GM21825 (cell line): ENCODE measurements around the gene AP1M1.

Experiments used
- ATAC-seq: cut with Tn5 transposase; IDR thresholded peaks from one replicate; pipeline ENCODE4 v1.9.1; 2021; ENCODE audit warnings: mild to moderate bottlenecking, moderate library complexity; ENCODE audit not compliant: unreplicated experiment

Gene AP1M1

DNA sequence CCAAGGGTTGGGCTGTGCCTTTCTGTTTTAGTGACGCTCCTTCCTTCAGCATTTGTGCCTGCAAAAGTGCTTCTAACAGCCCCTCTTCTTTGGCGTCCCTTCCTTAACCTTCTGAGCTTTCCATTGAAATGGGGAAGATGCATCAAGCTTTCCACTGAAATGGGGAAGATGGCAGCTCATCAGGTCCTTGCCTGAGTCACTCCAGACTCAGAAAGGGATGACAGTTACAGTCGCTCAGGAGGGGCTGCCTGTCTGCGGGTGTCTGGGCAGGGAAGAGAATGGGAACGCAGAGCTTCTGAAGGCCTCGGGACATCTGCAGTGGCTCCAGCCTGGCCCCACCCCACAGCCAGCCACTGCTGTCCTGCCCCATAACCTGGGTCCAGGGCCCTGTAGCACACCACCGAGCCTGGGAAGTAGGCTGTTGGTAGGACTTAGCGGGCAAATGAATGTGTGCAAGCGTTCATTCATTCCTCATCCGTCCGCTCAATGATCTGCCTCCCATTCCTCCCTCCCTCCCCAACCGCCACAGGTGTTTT lies 9.8 kb downstream of the AP1M1 start:
- ATAC-seq, result no peak

DNA sequence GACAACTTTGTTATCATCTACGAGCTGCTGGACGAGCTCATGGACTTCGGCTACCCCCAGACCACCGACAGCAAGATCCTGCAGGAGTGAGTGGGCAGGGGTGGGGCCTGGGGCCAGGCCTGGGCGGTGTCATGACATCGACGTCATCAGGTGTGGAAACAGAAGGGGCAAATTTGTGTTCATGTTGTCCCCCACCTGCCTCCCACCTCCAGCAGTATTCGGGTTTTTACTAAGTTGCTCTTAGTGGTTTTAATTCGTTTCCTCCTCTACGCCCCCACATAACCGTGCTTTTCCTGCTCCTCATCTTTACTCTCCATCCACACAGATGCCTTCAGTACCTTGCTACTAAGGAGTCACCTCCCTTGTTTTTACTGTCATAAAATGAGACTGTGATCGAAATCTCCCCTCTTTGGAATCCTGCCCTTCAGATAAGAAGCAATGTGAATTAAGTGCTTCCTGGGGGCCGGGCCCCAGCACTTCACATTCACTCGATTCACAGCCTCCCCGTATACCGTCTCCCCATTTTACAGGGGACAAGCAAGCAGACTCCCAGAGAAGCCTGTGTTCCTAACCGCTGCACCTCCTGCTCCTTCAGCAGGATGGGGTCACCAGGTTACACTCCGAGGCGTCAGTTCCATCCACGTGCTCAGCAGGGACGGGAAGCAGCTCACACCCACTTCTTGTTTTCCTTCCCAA lies 10.5 kb downstream of the AP1M1 start:
- ATAC-seq, result no peak

DNA sequence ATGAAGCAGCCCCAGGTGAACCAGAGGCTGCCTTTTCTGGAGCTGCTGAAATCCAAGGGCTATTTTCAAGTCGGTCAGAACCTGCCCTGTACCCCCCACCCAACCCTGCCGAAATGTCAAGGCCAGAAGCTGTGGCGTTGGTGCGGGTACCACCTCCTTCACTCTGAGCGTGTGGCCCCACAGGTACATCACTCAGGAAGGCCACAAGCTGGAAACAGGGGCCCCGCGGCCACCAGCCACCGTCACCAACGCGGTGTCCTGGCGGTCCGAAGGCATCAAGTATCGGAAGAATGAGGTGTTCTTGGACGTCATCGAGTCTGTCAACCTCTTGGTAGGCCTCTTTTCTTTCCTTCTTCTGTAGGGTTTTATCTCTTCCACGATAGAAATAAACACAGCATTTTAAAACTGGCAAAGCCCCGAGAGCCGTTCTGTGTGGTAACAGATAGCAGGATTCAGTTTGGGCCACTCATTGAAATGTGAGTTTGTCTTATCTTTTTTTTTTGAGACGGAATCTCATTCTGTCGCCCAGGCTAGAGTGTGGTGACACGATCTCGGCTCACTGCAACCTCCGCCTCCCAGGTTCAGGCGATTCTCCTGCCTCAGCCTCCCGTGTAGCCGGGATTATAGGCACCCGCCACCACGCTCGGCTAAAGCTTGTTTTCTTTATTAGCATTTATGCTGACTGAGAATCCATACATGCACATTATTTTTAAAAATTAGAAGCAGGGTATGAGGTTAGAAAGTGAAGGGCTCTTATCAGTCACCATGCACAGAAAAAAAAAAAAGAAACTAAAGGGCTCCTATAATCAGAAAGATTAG lies 11.3 kb downstream of the AP1M1 start:
- no peak for ATAC-seq

DNA sequence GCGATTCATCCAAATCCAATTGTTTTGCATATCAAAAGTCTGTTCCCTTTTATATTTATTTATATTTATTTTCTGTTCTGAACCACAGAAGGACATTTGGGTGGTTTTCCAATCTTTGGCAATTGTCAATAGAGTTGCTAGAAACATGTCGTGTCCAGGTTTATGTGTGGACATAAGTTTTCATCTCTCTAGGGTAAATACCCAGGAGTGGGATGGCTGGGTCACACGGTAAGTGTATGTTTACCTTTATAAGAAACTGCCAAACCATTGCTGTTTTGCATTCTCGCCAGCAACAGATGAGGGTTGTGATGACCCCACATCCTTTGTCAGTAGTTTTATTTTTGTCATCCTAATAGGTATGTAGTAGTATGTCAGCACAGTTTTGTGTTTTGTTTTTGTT lies 12.5 kb downstream of the AP1M1 start:
- ATAC-seq, result no peak

DNA sequence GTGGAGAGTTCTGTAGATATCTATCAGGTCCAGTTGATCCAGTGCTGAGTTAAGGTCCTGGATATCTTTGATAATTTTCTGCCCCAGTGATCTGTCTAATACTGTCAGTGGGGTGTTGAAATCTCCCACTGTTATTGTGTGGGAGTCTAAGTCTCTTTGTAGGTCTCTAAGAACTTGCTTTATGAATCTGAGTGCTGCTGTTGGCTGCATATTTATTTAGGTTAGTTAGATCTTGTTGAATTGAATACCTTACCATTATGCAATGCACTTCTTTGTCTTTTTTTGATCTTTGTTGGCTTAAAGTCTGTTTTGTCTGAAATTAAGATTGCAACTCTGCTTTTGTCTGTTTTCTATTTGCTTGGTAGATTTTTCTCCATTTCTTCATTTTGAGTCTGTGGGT lies 15.4 kb downstream of the AP1M1 start:
- no peak for ATAC-seq

DNA sequence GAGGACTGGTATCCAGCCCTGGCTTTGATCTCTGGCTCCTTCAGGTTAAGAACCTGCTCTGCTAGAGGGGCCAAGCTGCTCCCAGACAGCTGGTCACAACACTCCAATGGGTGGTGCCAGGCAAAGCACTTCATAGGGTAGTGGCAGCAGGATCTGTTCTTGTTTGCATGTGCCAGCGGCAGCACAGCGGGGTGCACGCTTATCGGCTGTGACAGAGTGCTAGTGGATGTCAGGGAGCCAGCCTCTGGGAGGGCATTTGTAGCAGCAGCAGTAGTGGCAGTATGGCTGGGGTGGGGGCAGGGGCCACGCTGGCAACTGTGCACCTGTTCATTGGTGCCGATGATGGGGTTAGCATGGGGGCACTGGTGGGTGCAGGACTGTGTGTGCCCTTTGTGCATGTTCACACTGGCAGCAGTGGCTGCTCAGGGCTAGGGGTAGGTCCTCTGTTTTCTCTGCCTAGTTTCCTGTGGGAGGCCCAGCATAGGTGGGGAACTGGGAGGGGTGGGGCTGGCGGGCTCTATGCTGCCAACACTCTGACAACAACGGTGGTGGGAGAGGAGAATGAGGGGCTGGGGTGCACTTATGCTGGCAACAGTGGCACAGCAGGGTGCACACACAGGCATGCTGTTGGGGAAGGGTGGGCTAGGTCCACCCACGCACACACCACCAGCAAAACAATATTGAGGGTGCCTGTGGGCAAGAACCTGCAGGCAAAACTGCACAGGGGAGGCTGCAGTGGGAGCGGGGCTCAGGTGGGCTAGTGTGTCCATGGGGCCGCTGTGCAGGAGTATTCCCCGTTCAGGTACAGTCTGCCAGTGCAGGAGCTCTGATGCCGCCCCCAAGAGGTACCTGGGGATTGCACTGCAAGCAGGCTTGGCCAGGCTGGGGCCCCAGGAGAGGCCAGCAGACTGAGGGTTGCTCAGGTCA lies 19.3 kb downstream of the AP1M1 start:
- ATAC-seq, result no peak

DNA sequence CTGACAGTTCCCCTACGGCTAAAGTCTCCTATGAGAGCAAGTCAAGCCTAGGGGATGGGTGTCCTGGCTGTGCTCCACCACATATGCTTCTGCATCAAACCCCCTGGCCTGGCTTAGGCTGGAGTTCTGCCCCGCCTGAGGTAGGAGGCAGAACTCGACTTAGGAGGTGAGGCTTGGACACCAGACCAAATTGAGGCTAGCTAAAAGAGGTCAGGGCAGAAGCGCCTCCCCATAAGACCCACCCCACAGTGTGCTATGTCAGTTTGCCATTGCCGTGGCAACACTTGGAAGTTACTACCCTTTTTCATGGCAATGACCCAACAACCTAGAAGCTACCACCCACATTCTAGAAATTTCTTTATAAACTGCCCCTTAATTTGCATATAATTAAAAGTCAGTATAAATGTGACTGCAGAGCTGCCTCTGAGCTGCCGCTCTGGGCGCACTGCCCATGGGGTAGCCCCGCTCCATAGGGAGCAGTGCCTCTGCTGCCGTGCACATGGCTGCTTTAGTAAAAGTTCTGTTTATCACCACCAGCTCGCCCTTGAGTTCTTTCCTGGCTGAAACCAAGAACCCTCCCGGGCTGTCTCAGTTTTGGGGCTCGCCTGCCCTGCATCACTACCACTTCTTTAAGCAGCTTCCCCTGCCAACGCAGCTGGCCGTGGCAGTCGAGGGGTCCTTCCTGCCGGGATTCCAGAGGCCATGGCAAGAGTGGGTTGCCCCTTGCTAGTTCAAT lies 20.2 kb downstream of the AP1M1 start:
- ATAC-seq, result no peak

DNA sequence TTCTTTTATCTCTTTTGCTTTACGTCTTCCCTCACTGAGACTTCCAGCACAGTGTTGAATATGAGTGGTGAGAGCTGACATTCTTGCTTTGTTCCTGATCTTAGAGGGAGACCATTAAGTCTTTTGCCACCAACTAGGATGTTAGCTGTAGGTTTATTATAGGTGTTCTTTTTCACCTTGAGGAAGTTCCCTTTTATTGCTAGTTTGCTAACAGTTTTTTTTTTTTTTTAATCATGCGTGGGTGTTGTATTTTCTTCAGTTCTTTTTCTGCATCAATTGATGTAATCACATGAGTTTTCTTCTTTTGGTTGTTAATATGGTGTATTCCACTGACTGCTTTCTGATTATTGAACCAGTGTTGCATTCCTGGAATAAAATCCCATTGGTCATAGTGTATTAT lies 21.1 kb downstream of the AP1M1 start:
- no peak for ATAC-seq

DNA sequence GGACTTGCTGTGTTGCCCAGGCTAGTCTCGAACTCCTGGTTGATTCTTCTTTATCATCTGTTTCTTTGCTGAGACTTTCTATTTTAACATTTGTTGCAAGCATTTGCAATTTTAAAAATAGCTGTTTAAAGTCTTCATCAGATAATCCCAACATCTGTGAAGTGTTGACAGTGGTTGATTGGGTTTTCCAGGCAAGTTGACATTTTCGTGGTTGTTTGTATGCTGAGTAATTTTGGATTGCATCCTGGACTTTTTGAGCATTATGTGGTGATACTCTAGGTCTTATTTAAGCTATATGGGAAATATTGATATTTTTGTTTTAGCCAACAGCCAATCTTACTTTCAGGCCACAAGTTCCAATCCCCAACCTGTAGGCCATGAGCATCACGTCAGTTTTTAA lies 25.1 kb downstream of the AP1M1 start:
- ATAC-seq, result no peak

DNA sequence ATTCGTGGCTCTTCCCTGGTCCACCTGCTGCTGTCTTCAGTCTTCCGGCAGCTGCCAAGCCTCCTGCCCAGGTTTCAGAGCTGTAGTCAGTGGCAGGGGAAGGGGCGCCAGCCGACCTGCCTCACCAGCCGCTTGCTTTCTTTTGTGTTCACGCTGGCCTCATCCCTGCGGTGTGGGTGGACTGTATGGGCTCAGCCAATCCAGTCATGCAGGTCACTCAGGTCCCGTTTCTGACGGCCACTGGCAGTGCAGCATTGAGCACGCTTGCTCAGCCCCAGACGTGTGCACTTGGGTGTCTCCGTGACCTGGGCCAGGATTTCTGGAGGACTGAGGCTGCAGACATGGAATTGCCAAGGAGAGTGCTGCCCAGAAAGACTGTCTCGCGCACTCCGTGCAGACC lies 26.0 kb downstream of the AP1M1 start:
- ATAC-seq, result no peak

DNA sequence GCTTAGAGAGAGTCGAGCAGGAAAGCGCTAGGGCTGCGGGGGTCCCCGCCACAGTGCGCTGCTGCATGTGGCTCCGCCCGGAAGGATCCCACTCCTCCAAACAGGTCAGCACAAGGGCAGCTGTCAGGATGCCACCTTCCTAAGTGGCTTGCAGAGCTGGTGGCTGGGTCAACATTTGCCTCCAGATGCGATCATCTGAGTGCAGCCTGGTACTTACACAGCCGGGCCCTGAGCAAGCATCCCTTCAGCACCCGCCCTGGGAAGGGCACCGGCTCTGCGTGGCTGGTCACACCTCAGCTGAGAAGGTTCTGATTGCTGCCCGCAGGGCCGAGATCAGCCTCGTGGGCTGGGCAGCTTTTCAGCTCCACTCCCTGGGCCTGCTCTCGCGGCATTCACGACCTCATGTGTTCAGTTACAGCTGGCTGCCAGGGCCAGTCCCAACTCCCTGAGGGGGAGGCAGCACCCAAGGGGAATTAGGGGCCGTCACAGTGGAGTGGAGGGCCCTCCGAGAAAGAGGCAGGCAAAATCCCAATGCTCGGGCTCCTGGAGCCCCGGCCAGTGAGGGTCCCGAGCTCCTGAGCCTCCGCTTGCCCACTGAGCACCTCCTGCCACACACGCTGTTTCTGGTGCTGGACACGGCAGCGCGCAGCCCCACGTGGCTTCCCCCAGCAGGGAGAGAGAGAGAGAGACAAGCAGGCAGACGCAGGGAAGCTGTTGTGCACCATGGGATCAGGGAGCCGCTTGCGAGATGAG lies 26.8 kb downstream of the AP1M1 start:
- no peak for ATAC-seq

DNA sequence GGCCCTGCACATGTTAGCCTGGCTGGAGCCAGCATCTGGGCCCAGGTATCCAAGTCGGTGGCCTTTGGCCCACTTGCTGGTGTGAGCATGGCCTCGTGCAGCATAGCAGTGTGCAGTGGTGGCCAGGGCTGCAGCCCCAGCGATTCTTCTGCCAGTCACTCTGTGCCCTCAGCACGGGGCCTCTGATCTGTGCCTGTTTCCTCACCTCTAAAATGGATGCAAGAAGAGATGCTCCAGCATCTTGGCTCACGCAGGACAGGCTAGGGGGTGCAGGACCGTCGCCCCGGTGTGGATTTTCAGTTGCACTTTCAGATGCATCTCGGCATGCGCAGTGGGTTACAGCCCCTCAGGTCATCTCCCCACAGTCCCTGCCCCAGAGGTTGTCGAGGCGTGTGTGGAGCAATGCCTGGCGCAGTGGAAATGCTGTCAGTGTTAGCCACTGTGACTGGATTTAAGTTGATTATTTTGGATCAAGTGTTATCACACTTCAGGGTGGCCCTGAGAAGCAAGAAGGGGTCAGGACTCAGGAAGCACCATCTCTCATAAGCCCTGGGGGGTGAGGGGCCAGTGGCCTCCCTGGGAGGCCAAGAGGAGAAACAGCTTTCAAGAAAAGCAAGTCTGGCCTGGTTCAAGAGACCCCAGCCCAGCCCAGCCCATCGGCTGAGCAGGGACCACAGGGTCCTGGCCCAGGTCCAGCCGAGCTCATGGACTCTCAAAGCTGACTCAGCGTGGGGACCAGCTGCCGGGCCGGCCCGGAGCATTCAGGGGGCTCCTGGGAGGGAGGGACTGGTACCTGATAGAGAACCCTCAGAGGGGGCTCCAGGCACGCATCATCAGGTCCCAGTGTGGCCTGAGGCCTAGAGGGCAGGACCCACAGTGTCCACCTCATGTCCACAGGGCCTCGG lies 27.8 kb downstream of the AP1M1 start:
- ATAC-seq, result no peak

DNA sequence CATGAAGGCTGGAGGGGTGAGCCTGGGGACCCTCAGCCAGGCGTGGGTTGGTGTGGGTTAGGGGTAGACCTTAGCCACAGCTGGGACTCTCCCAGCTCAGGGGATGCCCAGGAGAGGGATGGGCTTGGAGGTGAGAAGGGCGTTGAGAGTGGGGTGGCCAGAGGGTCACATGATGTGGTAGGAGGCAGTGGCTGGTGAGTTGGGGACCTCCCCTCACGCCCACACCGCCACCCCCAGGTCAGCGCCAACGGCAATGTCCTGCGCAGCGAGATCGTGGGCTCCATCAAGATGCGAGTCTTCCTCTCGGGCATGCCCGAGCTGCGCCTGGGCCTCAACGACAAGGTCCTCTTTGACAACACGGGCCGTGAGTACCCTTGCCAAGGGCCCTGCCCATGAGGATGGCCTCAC lies 28.5 kb downstream of the AP1M1 start:
- no peak for ATAC-seq

DNA sequence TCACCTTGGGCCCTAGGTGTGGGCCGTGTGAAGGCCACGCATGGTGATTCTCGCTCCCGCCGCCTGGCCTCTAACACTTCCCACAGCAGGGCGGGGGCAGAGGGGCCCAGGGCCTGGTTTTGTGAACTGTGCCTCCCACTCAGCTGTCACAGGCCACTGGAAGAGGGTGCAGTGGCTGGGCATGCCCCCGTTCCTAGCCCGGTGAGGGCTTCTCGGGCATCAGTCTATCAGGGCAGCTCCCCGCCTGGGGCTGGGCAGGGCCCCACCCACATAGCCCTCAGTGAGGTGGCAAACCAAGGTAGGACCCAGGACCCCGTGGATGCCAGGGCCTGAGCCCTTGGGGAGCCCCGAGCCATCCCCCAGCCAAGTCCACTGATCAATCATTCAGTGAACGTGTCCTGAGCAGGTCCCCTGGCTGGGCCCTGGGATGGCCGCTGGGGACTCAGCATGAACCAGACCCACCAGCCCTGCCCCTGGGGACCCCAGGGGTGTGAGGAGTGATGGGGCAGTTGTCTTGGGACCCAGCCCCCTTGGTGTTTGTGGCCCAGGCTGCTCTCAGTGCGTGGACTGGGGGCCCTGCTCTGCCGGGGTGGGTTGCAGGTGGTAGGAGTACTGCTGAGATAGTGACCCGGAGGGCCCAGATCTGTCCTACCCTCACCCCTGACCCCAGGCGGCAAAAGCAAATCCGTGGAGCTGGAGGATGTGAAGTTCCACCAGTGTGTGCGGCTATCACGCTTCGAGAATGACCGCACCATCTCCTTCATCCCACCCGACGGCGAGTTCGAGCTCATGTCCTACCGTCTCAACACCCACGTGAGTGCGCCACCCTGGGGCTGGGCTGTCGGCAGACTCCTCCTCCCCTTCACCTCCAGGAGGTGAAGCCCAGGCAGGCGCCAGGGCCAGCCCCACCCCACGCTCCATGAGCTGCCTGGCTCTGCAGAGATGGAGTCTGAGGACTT lies 29.4 kb downstream of the AP1M1 start:
- ATAC-seq, result no peak

DNA sequence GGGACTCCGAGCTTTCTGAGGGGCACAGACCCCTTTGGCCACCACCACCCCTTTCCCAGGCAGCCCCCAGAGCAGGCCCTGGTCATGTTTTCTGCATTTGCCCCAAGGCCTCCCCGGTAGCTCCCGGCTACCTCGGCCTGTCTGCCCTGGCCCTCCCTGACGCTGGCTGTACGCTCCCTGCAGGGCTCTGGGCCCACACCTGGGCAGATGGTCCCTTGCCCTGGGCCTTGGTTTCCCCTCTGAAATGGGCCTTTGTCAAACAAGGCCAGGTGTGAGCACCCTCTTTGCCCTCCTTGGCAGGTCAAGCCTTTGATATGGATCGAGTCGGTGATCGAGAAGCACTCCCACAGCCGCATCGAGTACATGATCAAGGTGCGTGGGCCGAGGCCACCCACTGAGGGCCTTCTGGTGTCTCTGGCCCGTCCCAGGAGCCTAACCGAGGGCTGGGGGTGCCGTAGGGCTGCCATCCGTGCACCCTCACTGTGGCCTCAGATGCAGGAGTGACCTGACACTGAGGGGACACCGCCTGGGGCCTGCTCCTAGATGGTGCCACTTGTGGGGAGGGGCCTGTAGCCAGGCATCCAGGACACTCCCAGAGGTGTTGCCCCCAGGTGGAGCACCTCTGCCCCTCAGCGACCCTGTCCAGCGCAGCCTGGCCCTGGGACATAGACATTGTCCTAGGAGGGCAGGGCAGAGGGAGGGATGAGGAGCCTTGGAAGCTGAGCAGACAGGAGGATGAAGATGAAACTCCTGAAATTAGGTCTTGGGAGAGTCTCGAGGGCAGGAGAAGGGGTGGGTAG lies 30.3 kb downstream of the AP1M1 start:
- no peak for ATAC-seq

DNA sequence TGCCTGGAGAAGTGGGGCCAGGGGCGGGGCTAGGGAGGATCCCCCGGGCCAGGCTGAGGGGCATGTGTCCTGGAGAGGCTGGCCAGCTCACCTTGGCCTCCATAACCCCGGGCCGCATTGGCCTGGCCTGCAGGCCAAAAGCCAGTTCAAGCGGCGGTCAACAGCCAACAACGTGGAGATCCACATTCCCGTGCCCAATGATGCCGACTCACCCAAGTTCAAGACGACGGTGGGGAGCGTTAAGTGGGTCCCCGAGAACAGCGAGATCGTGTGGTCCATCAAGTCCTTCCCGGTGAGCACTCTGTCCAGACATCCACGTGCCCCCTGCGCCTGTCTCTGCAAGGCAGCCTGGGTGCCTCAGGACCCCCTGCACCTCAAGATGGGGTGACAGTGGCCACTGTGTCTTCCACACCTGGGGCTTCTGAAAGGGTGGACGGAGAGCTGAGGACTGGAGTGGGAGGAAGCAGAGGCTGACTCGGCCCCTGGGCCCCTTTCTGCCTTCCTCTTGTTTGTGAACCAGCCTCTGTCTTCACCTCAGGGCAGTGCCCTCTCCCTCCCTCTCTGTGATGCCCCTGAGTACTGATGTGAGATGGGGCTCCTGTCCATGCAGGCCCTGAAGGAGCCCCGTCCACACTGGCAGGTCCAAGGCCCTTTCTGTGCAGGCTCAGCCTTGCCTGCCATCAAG lies 31.1 kb downstream of the AP1M1 start:
- no peak for ATAC-seq
